NCI-H1436 (cell line): ENCODE results near the gene SIX1.

Source experiments
- DNase-seq: peaks from one replicate; lab custom pipeline; 2025; lab: John Stamatoyannopoulos, UW

The SIX1 gene

GRCh38 chr14:60648934-60649874 lies at the start of gene SIX1:
TSS of gene SIX1 (minus strand) at chr14:60649477. CDS start at chr14:60649189, 288 bp downstream.
- peak; percentile 82 for DNase-seq

- no peak for DNase-seq
Measured at GRCh38 chr14:60695327-60695726, 46.0 kb upstream of the SIX1 start.

- DNase-seq = no peak
Measured at GRCh38 chr14:60691383-60692113, 42.3 kb upstream of the SIX1 start.

- DNase-seq = no peak
Measured at GRCh38 chr14:60686865-60687264, 37.6 kb upstream of the SIX1 start.

GRCh38 chr14:60684203-60684602 lies 34.9 kb upstream of the SIX1 start:
- no peak for DNase-seq

GRCh38 chr14:60681271-60681670 lies 32.0 kb upstream of the SIX1 start:
- no peak for DNase-seq

- no peak for DNase-seq
Measured at GRCh38 chr14:60680511-60680910, 31.2 kb upstream of the SIX1 start.

GRCh38 chr14:60679566-60680258 lies 30.4 kb upstream of the SIX1 start:
- DNase-seq = no peak

- DNase-seq = no peak
Measured at GRCh38 chr14:60677701-60678100, 28.4 kb upstream of the SIX1 start.

GRCh38 chr14:60670989-60671388 lies 21.7 kb upstream of the SIX1 start:
- DNase-seq = no peak

GRCh38 chr14:60668431-60669112 lies 19.3 kb upstream of the SIX1 start:
- DNase-seq = no peak

- DNase-seq = no peak
Measured at GRCh38 chr14:60665177-60665550, 15.9 kb upstream of the SIX1 start.

GRCh38 chr14:60662982-60663381 lies 13.7 kb upstream of the SIX1 start:
- DNase-seq = no peak

GRCh38 chr14:60661721-60662120 lies 12.4 kb upstream of the SIX1 start:
- no peak for DNase-seq

GRCh38 chr14:60658909-60659585 lies 9.8 kb upstream of the SIX1 start:
- no peak for DNase-seq

- no peak for DNase-seq
Measured at GRCh38 chr14:60658211-60658690, 9.0 kb upstream of the SIX1 start.

- DNase-seq = no peak
Measured at GRCh38 chr14:60657456-60658210, 8.4 kb upstream of the SIX1 start.

- peak; percentile 69 for DNase-seq
Measured at GRCh38 chr14:60656686-60657455, 7.6 kb upstream of the SIX1 start.

GRCh38 chr14:60655898-60656685 lies 6.8 kb upstream of the SIX1 start:
- peak; percentile 78 for DNase-seq
